Neural cell (in vitro differentiated cells): ENCODE results near the gene KIAA1614.

Source experiments
- EP300 ChIP-seq: fragments of 450-650 bp; conservative IDR thresholded peaks from 2 replicates; pipeline ENCODE4 v1.6.1; 2014; ENCODE audit warnings: antibody characterized with exemption, mild to moderate bottlenecking, moderate library complexity; ENCODE audit not compliant: poor library complexity, severe bottlenecking
- EZH2 ChIP-seq: fragments of 200-600, 300-800 bp; shearing (Covaris generic), sonication (generic); IDR thresholded peaks from 2 replicates; pipeline ENCODE4 v1.6.1; 2014; ENCODE audit warnings: antibody characterized with exemption, low read length, borderline replicate concordance, mild to moderate bottlenecking; ENCODE audit not compliant: insufficient read depth, poor library complexity, severe bottlenecking
- POLR2AphosphoS5 ChIP-seq: IDR thresholded peaks from 2 replicates; pipeline ENCODE4 v1.6.1; 2012
- TF ChIP-seq, protein P1 (sequence below): fragments of 450-650 bp; IDR thresholded peaks from 2 replicates; pipeline ENCODE4 v1.5.1; 2014; ENCODE audit warnings: antibody characterized with exemption, mild to moderate bottlenecking, moderate library complexity; ENCODE audit not compliant: poor library complexity, severe bottlenecking

GRCh38 chr1:180912211-180912800 is 391 bp upstream of the KIAA1614 start:
- TF ChIP-seq, protein P1, sequence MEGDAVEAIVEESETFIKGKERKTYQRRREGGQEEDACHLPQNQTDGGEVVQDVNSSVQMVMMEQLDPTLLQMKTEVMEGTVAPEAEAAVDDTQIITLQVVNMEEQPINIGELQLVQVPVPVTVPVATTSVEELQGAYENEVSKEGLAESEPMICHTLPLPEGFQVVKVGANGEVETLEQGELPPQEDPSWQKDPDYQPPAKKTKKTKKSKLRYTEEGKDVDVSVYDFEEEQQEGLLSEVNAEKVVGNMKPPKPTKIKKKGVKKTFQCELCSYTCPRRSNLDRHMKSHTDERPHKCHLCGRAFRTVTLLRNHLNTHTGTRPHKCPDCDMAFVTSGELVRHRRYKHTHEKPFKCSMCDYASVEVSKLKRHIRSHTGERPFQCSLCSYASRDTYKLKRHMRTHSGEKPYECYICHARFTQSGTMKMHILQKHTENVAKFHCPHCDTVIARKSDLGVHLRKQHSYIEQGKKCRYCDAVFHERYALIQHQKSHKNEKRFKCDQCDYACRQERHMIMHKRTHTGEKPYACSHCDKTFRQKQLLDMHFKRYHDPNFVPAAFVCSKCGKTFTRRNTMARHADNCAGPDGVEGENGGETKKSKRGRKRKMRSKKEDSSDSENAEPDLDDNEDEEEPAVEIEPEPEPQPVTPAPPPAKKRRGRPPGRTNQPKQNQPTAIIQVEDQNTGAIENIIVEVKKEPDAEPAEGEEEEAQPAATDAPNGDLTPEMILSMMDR: no peak
- peak; percentile 62 for TF ChIP-seq EZH2
- no peak for TF ChIP-seq EP300
- no peak for TF ChIP-seq POLR2AphosphoS5
